Retinal pigment epithelial cell (primary cell): ENCODE measurements around the gene CCNF.

ENCODE experiments used
- DNase-seq: peaks from one replicate; pipeline ENCODE4 v3.0.0-alpha.2; 2010; ENCODE audit warnings: low read depth
- H3K4me3 ChIP-seq: 2 replicates; pipeline ENCODE4 v1.5.1; 2011; ENCODE audit warnings: mild to moderate bottlenecking, low read length, control low read depth, moderate library complexity
- TF ChIP-seq, protein P1 (sequence below): conservative IDR thresholded peaks from 2 replicates; pipeline ENCODE4 v1.5.1; 2011; ENCODE audit warnings: low read depth, low read length, control low read depth, inconsistent platforms

The CCNF gene

DNA sequence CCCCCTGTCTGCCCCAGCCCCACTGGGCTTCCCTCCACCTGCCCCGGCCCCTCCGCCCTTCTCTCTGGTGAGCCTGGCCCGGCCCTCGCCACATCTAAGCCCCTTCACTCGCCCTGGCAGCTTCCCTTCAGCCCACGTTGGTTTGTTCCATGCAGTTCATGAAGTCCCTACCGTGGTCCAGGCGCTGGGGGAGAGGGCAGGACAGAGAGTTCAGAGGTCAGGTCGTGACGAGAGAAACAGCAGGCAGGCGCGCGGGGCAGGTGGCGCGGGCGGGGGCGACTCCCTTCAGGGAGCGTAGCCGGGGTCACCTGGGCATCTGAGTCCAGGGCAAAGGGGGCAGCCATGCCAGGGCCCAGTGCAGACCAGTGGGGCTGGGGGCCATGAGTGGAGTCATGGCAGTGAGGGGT lies 21.7 kb downstream of the CCNF start:
- TF ChIP-seq, protein P1, sequence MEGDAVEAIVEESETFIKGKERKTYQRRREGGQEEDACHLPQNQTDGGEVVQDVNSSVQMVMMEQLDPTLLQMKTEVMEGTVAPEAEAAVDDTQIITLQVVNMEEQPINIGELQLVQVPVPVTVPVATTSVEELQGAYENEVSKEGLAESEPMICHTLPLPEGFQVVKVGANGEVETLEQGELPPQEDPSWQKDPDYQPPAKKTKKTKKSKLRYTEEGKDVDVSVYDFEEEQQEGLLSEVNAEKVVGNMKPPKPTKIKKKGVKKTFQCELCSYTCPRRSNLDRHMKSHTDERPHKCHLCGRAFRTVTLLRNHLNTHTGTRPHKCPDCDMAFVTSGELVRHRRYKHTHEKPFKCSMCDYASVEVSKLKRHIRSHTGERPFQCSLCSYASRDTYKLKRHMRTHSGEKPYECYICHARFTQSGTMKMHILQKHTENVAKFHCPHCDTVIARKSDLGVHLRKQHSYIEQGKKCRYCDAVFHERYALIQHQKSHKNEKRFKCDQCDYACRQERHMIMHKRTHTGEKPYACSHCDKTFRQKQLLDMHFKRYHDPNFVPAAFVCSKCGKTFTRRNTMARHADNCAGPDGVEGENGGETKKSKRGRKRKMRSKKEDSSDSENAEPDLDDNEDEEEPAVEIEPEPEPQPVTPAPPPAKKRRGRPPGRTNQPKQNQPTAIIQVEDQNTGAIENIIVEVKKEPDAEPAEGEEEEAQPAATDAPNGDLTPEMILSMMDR: no peak
- H3K4me3 ChIP-seq: no peak overlapping the region
- no peak for DNase-seq

GRCh38 chr16:2451851-2452320 lies 22.6 kb downstream of the CCNF start:
- H3K4me3 ChIP-seq: no peak overlapping the region
- TF ChIP-seq, protein P1: no peak
- DNase-seq: no peak

DNA sequence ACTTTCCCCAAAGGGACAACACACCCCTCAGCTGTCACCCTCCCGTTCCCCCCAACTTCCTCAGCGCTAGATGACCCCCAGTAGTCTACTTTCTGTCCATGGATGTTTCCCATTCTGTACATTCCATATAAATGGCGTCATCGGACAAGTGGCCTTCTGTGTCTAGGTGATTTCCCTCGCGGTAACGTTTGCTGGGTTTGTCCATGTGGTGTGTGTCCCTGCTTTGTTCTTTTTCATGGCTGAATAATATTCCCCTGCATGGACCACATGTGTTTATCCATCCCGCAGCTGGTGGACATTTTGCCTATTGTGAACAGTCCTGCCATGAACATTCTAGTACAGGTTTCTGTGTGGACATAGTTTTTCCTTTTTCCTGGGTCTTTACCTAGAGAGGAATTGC lies 23.4 kb downstream of the CCNF start:
- H3K4me3 ChIP-seq: no peak overlapping the region
- DNase-seq: no peak
- TF ChIP-seq, protein P1: no peak

GRCh38 chr16:2455081-2455845 lies 26.0 kb downstream of the CCNF start:
- no peak overlapping the region for H3K4me3 ChIP-seq
- TF ChIP-seq, protein P1: no peak
- DNase-seq: no peak

DNA sequence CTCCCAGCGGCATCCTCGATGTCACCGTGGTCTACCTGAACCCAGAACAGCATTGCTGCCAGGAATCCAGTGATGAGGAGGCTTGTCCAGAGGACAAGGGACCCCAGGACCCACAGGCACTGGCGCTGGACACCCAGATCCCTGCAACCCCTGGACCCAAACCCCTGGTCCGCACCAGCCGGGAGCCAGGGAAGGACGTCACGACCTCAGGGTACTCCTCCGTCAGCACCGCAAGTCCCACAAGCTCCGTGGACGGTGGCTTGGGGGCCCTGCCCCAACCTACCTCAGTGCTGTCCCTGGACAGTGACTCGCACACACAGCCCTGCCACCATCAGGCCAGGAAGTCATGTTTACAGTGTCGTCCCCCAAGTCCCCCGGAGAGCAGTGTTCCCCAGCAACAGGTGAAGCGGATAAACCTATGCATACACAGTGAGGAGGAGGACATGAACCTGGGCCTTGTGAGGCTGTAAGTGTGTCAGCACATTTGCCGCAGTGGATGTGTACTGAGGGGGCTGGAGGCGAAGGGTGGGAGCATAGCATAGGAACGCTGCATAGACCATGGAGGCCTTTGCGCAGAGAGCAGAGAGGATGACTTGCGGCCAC lies 27.4 kb downstream of the CCNF start:
- H3K4me3 ChIP-seq: no peak overlapping the region
- no peak for DNase-seq
- TF ChIP-seq, protein P1: no peak

DNA sequence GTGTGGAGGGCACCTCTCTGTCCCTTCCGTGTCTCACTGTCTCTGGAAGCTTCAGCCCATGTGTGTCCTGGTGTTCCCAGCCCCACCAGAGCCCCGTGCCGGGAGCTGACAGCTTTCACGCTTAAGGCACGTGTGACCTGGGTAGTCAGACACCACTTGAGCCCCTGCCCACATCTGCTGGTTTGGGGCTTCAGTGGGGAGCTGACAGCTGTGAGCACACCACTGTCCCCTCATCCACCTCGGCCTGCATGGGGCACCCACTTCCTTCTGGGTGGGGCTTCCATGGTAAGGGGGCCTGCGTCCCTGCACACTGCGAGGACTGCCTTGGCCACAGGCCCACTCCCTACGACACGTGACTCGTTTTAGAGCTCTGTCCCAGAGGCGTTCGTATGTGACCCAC lies 28.0 kb downstream of the CCNF start:
- TF ChIP-seq, protein P1: no peak
- no peak overlapping the region for H3K4me3 ChIP-seq

DNA sequence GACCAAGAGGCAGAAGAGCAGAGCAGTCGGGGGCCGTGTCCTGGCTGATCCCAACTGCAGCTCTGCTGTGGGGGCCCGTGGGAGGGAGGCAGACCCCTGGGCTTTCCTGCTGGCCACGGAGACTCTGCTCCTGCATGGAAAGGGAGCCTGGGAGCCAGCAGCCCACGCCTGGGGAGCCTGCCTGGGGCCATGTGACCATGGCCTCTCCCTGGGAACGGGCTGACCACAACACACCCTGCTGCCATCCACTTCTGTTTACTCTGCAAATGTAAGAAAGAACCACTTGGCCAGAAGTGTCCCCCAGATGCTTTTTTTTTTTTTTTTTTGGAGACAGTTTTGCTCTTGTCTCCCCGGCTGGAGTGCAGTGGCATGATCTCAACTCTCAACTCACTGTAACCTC lies 28.7 kb downstream of the CCNF start:
- no peak overlapping the region for H3K4me3 ChIP-seq
- TF ChIP-seq, protein P1: no peak
- DNase-seq: no peak

More for the DNA sequence above, 28.0 kb downstream of the CCNF start:
- DNase-seq: no peak
